ENCODE data around the gene SLC35F1.
A peak's percentile ranks its signal among the peaks of the same experiment; 100 is the strongest.

SLC35F1 gene

GRCh38 chr6:118252474-118252873, 345.4 kb downstream of the SLC35F1 start:
- CTCF ChIA-PET, result no interaction called here
- TF ChIP-seq CTCF (IDR thresholded peaks at IDR 0.05; ENCODE audit: control extremely low read depth, extremely low read depth, low read depth, missing control alignments), result peak; percentile 4
- POLR2A ChIA-PET, result no interaction called here
- peak; percentile 13 for DNase-seq (ENCODE audit: extremely low spot score)

DNA sequence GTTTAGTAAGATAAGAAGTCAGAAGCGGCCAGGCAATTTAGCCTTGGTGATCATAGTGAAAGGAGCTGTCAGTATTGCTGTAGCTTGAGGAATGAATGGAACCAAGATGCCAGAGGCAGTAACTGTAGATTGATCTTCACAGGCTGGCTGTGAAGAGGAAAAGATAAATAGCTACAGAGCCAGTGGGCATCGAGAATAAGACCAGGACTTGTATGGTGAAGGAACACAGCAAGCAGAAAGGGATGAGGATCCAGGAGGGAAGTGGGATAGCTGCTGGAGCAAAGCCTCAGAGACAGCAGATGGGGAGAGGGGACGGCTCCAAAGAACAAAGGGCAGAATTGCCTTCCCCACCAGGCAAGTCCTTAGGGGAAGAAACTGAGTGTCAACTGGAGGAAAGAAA, 346.7 kb downstream of the SLC35F1 start:
- no peak for TF ChIP-seq CTCF (IDR thresholded peaks at IDR 0.05; ENCODE audit: control extremely low read depth, extremely low read depth, low read depth, missing control alignments)
- ChIA-PET CTCF (interaction anchor here (1.1 to 1.6 kb wide), 3 partner anchors 10 to 11 kb away, joined by 3 to 5 read pairs (median 5); no protein-coding TSS in a partner anchor), POLR2A (no interaction called here)
- DNase-seq (ENCODE audit: extremely low spot score), result no peak

GRCh38 chr6:118260833-118261232, 353.8 kb downstream of the SLC35F1 start:
- TF ChIP-seq CTCF (IDR thresholded peaks at IDR 0.05; ENCODE audit: control extremely low read depth, extremely low read depth, low read depth, missing control alignments), result no peak
- POLR2A ChIA-PET, result no interaction called here
- CTCF ChIA-PET, result no interaction called here
- no peak for DNase-seq (ENCODE audit: extremely low spot score)

- peak; percentile 35 for TF ChIP-seq CTCF (IDR thresholded peaks at IDR 0.05; ENCODE audit: control extremely low read depth, extremely low read depth, low read depth, missing control alignments)
- CTCF ChIA-PET, result interaction anchor here (0.7 to 1.9 kb wide), 7 partner anchors 9 to 290 kb away, joined by 3 to 11 read pairs (median 5); no protein-coding TSS in a partner anchor
- no peak for DNase-seq (ENCODE audit: extremely low spot score)
- POLR2A ChIA-PET, result no interaction called here
These were observed 356.9 kb downstream of the SLC35F1 start for GRCh38 chr6:118263921-118264486.

DNA sequence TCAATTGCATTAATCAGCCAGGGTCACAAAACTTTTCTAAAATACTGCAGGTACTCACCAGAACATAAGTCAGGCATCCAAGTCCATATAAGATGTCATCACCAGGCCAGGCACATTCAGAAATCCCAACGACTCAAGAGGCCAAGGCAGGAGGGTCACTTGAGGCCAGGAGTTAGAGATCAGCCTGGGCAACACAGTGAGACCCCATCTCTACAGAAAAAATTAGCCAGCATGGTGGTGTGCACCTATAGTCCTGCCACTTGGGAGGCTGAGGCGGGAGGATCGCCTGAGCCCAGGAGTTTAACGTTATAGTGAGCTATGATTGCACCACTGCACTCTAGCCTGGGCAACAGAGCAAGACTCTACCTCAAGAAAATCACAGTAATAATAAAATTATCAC, 362.6 kb downstream of the SLC35F1 start:
- no peak for DNase-seq (ENCODE audit: extremely low spot score)
- ChIA-PET POLR2A (no interaction called here), CTCF (no interaction called here)
- TF ChIP-seq CTCF (IDR thresholded peaks at IDR 0.05; ENCODE audit: control extremely low read depth, extremely low read depth, low read depth, missing control alignments), result no peak

DNA sequence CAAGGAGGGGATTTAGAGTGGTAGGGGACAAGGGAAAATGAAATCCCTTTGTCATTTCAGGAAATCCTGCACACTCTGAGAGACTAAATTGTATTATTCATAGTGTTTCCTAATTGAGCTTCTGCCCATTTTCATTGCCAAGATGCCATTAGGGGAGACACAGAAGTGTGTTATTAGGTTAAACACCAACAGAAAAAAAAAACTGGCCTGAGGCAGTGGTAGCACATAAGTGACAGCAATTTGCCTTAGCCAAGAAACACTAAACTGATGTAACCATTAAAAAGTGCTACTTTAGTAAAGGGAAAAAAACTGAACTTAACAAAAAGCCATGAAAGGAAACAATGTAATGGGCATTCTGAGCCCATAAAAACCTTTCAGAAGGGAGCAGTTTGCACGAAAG, 370.6 kb downstream of the SLC35F1 start:
- ChIA-PET POLR2A (interaction anchor here (0.6 kb wide), 1 partner anchor 25 kb away, joined by 5 read pairs; no protein-coding TSS in a partner anchor), CTCF (interaction anchor here (2.0 kb wide), 1 partner anchor 13 kb away, joined by 4 read pairs; no protein-coding TSS in a partner anchor)
- no peak for DNase-seq (ENCODE audit: extremely low spot score)
- TF ChIP-seq CTCF (IDR thresholded peaks at IDR 0.05; ENCODE audit: control extremely low read depth, extremely low read depth, low read depth, missing control alignments), result no peak

Measured in GM10248 (cell line).